Psoas muscle (tissue), 8 donors: ENCODE results near the gene ZNF732. TPM values are rescaled to one million over a fixed set of nuclear protein-coding genes. Genes with fewer than 3 reads are reported as not detected.
"Not testable (repeated sequence)": the region's sequence is repeated elsewhere in the genome, so short reads cannot be mapped to it uniquely, and the experiment has no call there.

ENCODE experiments used
- ATAC-seq, 4 donors: fragments of 200-7000 bp; cut with Tn5 transposase; one replicate each; pipeline ENCODE4 v1.9.1; 2020; ENCODE audit warnings: moderate library complexity in 3 of 4, mild to moderate bottlenecking in 2 of 4
- DNase-seq, 2 donors: peaks; one replicate each; pipeline ENCODE4 v3.0.0-alpha.2; 2020
- H3K27ac ChIP-seq: fragments of 200-600 bp; one replicate; pipeline ENCODE4 v1.8.0; 2022
- H3K27me3 ChIP-seq, 3 donors: fragments of 200-600 bp in 1 of 3; one replicate each; pipeline versions ENCODE4 v1.6.1 to v1.8.0; 2013 to 2022; ENCODE audit warnings: low read length in 2 of 3, mild to moderate bottlenecking in 2 of 3, moderate library complexity in 1 of 3; ENCODE audit not compliant: insufficient read depth in 3 of 3
- H3K36me3 ChIP-seq, 2 donors: fragments of 200-600 bp in 1 of 2; one replicate each; pipeline versions ENCODE4 v1.6.1 to v1.8.0; 2013 to 2022; ENCODE audit warnings: low read depth in 1 of 2, mild to moderate bottlenecking in 1 of 2, moderate library complexity in 1 of 2; ENCODE audit not compliant: insufficient read depth in 1 of 2
- H3K4me1 ChIP-seq: fragments of 200-600 bp; one replicate; pipeline ENCODE4 v1.8.0; 2022
- H3K4me3 ChIP-seq: fragments of 200-600 bp; one replicate; pipeline ENCODE4 v1.8.0; 2022; ENCODE audit warnings: mild to moderate bottlenecking
- H3K9me3 ChIP-seq: fragments of 200-600 bp; one replicate; pipeline ENCODE4 v1.8.0; 2022
- WGBS, 3 donors: extraction: QIAGEN DNeasy Blood & Tissue Kit; methylation state at CpG; one replicate each; pipeline versions ENCODE4 v1.1.6 to v1.1.7; 2013; 5-methylcytosine and 5-hydroxymethylcytosine counted together
- intact Hi-C, 2 donors: fragments of 100-400 bp; cut with DNase I; formaldehyde crosslinking; loops; one replicate each; pipeline versions ENCODE4 v1.11.0 to v1.14.2; 2022
- polyA plus RNA-seq, 3 donors: library from polyadenylated mRNA; stranded (reverse); fragments of 200-250 nt; gene quantifications; one replicate each; pipeline ENCODE4 v1.2.3, GENCODE V29; 2013
- total RNA-seq, 4 donors: library from RNA; stranded (reverse); fragmentation: NEBNext Ultra II Directional in 2 of 4; extraction: Animal tissue kit (Norgen Biotek cat#: 25700) in 2 of 4; gene quantifications; one replicate each; pipeline versions ENCODE4 v1.2.1 to v1.2.4, GENCODE V29; 2021 to 2023
- TF ChIP-seq, protein P1 (sequence below): fragments of 200-600 bp; IDR thresholded peaks from one replicate; pipeline ENCODE4 v1.8.0; 2022; ENCODE audit warnings: antibody characterized with exemption
- donor health status: healthy with polysubstance abuse.
- donor health status: DM: no; HTN: no; CAD: no; lungs with moderate emphysema.
- donor health status: Bipolar disorder and iron deficiency.
- donor health status: healthy.
- donor health status: DM: yes; HTN: yes; CAD: no.
- donor health status: DM: no; HTN: no; CAD: no.
- donor health status: DM: no; HTN: no; CAD: no.
- donor health status: DM: yes; HTN: yes; CAD: no.

ZNF732 gene
- total and polyA plus RNA-seq, 7 donors: 0.01 to 0.10 (median 0.03) TPM; not detected in 4

DNA sequence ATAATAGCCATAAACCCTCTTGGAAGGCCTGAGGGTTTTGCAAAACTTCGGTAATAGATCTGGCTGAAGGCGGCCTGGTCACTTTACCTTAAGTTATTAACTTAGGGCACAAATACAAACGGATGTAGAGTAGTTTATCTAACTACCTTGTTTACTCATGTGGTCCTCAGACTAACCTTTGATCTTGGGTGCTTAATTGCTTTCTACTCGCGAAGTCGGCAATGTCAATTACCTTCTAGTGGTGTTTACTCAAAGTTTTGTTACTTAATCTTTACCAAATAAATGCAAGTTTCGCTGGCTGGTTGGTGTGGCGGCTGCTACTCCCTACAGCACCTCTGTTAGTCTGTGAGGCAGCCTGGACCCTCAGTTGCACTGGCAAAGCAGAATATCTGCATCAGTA lies 23.5 kb upstream of the ZNF732 start:
- Histone ChIP-seq H3K9me3 (peaks cover 19% of the 10 kb centered on the region), H3K27ac (no peak overlapping the region), H3K4me1 (no peaks in the 10 kb centered on the region), H3K36me3 (no peaks in the 10 kb centered on the region), H3K4me3 (no peak overlapping the region), H3K27me3 (no peaks in the 10 kb centered on the region)
- no peak for ATAC-seq
- DNase-seq: no peak
- 82 to 85% (median 82%) methylated on average over 8 of the region's 8 CpGs for WGBS, 3 donors
- intact Hi-C loops: no loop called here
- TF ChIP-seq, protein P1, sequence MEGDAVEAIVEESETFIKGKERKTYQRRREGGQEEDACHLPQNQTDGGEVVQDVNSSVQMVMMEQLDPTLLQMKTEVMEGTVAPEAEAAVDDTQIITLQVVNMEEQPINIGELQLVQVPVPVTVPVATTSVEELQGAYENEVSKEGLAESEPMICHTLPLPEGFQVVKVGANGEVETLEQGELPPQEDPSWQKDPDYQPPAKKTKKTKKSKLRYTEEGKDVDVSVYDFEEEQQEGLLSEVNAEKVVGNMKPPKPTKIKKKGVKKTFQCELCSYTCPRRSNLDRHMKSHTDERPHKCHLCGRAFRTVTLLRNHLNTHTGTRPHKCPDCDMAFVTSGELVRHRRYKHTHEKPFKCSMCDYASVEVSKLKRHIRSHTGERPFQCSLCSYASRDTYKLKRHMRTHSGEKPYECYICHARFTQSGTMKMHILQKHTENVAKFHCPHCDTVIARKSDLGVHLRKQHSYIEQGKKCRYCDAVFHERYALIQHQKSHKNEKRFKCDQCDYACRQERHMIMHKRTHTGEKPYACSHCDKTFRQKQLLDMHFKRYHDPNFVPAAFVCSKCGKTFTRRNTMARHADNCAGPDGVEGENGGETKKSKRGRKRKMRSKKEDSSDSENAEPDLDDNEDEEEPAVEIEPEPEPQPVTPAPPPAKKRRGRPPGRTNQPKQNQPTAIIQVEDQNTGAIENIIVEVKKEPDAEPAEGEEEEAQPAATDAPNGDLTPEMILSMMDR: no peak

DNA sequence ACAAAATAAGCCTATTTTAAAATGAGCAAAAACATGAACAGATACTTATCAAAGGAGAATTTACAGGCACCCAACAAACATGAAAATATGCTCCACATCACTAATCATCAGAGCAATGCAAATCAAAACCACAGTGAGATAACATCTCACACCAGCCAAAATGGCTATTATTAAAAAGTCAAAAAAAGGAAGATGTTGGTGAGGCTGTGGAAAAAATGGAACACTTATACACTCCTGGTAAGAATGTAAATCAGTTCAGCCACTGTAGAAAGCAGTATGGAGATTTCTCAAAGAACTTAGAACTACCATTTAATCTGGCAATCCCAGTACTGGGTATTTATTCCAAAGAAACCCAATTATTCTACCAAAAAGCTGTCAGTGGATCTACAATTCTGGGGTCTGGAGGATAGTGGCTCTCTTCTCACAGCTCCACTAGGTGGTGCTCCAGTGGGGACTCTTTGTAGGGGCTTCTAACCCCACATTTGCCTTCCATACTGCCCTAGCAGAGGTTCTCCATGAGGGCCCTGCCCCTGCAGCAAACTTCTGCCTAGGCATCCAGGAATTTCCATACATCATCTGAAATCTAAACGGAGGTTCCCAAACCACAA lies 9.1 kb upstream of the ZNF732 start:
- TF ChIP-seq, protein P1: no peak
- no peak for DNase-seq
- Histone ChIP-seq H3K4me3 (no peak overlapping the region), H3K36me3 (no peaks in the 10 kb centered on the region), H3K4me1 (no peaks in the 10 kb centered on the region), H3K27me3 (no peaks in the 10 kb centered on the region), H3K27ac (no peak overlapping the region), H3K9me3 (no peaks in the 10 kb centered on the region)
- intact Hi-C loops: no loop called here
- 73 to 100% (median 86%) methylated on average over 1 of the region's 1 CpG for WGBS, 3 donors
- ATAC-seq: no peak

GRCh38 chr4:309807-310206 lies 4.5 kb upstream of the ZNF732 start:
- Histone ChIP-seq H3K4me3 (no peak overlapping the region), H3K9me3 (no peaks in the 10 kb centered on the region), H3K27ac (no peak overlapping the region), H3K27me3 (peaks cover 0 to 13% (median 13%) of the 10 kb centered on the region in 3 donors), H3K36me3 (no peaks in the 10 kb centered on the region), H3K4me1 (no peaks in the 10 kb centered on the region)
- 84 to 90% (median 85%) methylated on average over 1 of the region's 1 CpG for WGBS, 3 donors
- DNase-seq: no peak
- TF ChIP-seq, protein P1: no peak
- ATAC-seq: no peak
- intact Hi-C loops: no loop called here

- intact Hi-C loops: no loop called here
- Histone ChIP-seq H3K4me1 (no peaks in the 10 kb centered on the region), H3K9me3 (no peaks in the 10 kb centered on the region), H3K27me3 (peaks cover 0 to 28% (median 22%) of the 10 kb centered on the region in 3 donors), H3K27ac (no peak overlapping the region), H3K36me3 (no peaks in the 10 kb centered on the region), H3K4me3 (no peak overlapping the region)
- 88 to 95% (median 90%) methylated on average over 3 of the region's 3 CpGs for WGBS, 3 donors
- ATAC-seq (no peak), DNase-seq (no peak)
- TF ChIP-seq, protein P1: no peak
Measured at GRCh38 chr4:306551-306961, 1.3 kb upstream of the ZNF732 start.

GRCh38 chr4:304516-304915 lies 758 bp downstream of the ZNF732 start:
- H3K27ac ChIP-seq, H3K36me3 ChIP-seq, intact Hi-C loops, ATAC-seq, H3K9me3 ChIP-seq, H3K4me1 ChIP-seq, DNase-seq: not testable (repeated sequence)
- H3K4me3 ChIP-seq: peak overlapping the region; percentile 47
- 6 to 10% (median 8%) methylated on average over 20 of the region's 20 CpGs for WGBS, 3 donors
- H3K27me3 ChIP-seq: peaks cover 0 to 28% (median 22%) of the 10 kb centered on the region in 3 donors
